MM.1S (cell line): ENCODE measurements around the gene EPB41L2.

Experiments
- DNase-seq: peaks from one replicate; pipeline ENCODE4 v3.0.0-alpha.2; 2015
- H2AFZ ChIP-seq: fragments of 300-600 bp; sonication (generic); 2 replicates; pipeline ENCODE4 v1.6.0; 2016; ENCODE audit warnings: antibody characterized with exemption, low read length
- H3F3A ChIP-seq: fragments of 300-600 bp; sonication (generic); 2 replicates; pipeline ENCODE4 v1.6.1; 2016; ENCODE audit warnings: mild to moderate bottlenecking, antibody characterized with exemption, low read length, moderate library complexity, mixed read lengths; ENCODE audit not compliant: insufficient read depth
- H3K27ac ChIP-seq: fragments of 300-600 bp; sonication (generic); 2 replicates; pipeline ENCODE4 v1.5.1; 2016; ENCODE audit warnings: mild to moderate bottlenecking, low read length
- H3K27me3 ChIP-seq: fragments of 300-600 bp; sonication (generic); replicated peaks from 2 replicates; pipeline ENCODE4 v1.6.0; 2016; ENCODE audit warnings: low read length; ENCODE audit not compliant: insufficient read depth
- H3K36me3 ChIP-seq: fragments of 300-600 bp; sonication (generic); replicated peaks from 2 replicates; pipeline ENCODE4 v1.6.1; 2016; ENCODE audit warnings: mild to moderate bottlenecking, low read length, mixed read lengths; ENCODE audit not compliant: insufficient read depth
- H3K4me1 ChIP-seq: fragments of 300-600 bp; sonication (generic); 2 replicates; pipeline ENCODE4 v1.6.1; 2016; ENCODE audit warnings: low read length, mixed read lengths
- H3K4me2 ChIP-seq: fragments of 300-600 bp; sonication (generic); 2 replicates; pipeline ENCODE4 v1.6.0; 2016; ENCODE audit warnings: low read depth, low read length
- H3K4me3 ChIP-seq: fragments of 300-600 bp; sonication (generic); 2 replicates; pipeline ENCODE4 v1.5.1; 2016; ENCODE audit warnings: low read length, mixed read lengths
- H3K79me2 ChIP-seq: fragments of 300-600 bp; sonication (generic); 2 replicates; pipeline ENCODE4 v1.6.1; 2016; ENCODE audit warnings: mixed run types, low read length, mixed read lengths
- H3K9ac ChIP-seq: fragments of 300-600 bp; sonication (generic); 2 replicates; pipeline ENCODE4 v1.6.1; 2016; ENCODE audit warnings: low read length, mixed read lengths
- H3K9me2 ChIP-seq: fragments of 300-600 bp; sonication (generic); replicated peaks from 2 replicates; pipeline ENCODE4 v1.6.1; 2016; ENCODE audit warnings: mild to moderate bottlenecking, low read length, mixed read lengths; ENCODE audit not compliant: insufficient read depth
- H3K9me3 ChIP-seq: fragments of 300-600 bp; sonication (generic); replicated peaks from 2 replicates; pipeline ENCODE4 v1.6.1; 2016; ENCODE audit warnings: mild to moderate bottlenecking, low read length, mixed read lengths; ENCODE audit not compliant: insufficient read depth
- H4K20me1 ChIP-seq: fragments of 300-600 bp; sonication (generic); 2 replicates; pipeline ENCODE4 v1.6.1; 2016; ENCODE audit warnings: mild to moderate bottlenecking, low read length, moderate library complexity, mixed read lengths; ENCODE audit not compliant: insufficient read depth
- EZH2 ChIP-seq: fragments of 300-600 bp; sonication (generic); optimal IDR thresholded peaks from 2 replicates; pipeline ENCODE3; 2017; ENCODE audit warnings: low read depth, mild to moderate bottlenecking, antibody characterized with exemption, low read length, mixed read lengths
- EZH2phosphoT487 ChIP-seq: fragments of 300-600 bp; sonication (generic); IDR thresholded peaks from 2 replicates; pipeline ENCODE4 v1.6.1; 2018; ENCODE audit warnings: antibody characterized with exemption, low read length
- TF ChIP-seq, protein P1 (sequence below): fragments of 300-600 bp; sonication (generic); IDR thresholded peaks from 2 replicates; pipeline ENCODE4 v1.5.1; 2016; ENCODE audit warnings: antibody characterized with exemption, low read length, mixed read lengths

Gene EPB41L2

GRCh38 chr6:131058236-131058635, 4.8 kb downstream of the EPB41L2 start:
- Histone ChIP-seq H3K36me3 (no peaks in the 10 kb centered on the region), H3K9ac (no peak overlapping the region), H3K79me2 (peaks cover 24% of the 10 kb centered on the region; the same call in 1 of the 2 replicates), H3K4me3 (no peak overlapping the region), H2AFZ (no peak overlapping the region), H4K20me1 (no peaks in the 10 kb centered on the region), H3K9me2 (no peaks in the 10 kb centered on the region), H3K27ac (no peak overlapping the region), H3F3A (no peaks in the 10 kb centered on the region), H3K4me1 (no peaks in the 10 kb centered on the region), H3K9me3 (no peaks in the 10 kb centered on the region), H3K4me2 (no peak overlapping the region), H3K27me3 (no peaks in the 10 kb centered on the region)
- TF ChIP-seq, protein P1, sequence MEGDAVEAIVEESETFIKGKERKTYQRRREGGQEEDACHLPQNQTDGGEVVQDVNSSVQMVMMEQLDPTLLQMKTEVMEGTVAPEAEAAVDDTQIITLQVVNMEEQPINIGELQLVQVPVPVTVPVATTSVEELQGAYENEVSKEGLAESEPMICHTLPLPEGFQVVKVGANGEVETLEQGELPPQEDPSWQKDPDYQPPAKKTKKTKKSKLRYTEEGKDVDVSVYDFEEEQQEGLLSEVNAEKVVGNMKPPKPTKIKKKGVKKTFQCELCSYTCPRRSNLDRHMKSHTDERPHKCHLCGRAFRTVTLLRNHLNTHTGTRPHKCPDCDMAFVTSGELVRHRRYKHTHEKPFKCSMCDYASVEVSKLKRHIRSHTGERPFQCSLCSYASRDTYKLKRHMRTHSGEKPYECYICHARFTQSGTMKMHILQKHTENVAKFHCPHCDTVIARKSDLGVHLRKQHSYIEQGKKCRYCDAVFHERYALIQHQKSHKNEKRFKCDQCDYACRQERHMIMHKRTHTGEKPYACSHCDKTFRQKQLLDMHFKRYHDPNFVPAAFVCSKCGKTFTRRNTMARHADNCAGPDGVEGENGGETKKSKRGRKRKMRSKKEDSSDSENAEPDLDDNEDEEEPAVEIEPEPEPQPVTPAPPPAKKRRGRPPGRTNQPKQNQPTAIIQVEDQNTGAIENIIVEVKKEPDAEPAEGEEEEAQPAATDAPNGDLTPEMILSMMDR, result no peak
- TF ChIP-seq EZH2 (no peak), EZH2phosphoT487 (no peak)
- DNase-seq, result no peak

GRCh38 chr6:131054392-131055250, 8.4 kb downstream of the EPB41L2 start:
- no peaks in the 10 kb centered on the region for H3K4me1 ChIP-seq
- H3K27me3 ChIP-seq, result no peaks in the 10 kb centered on the region
- no peaks in the 10 kb centered on the region for H3K9me3 ChIP-seq
- no peak overlapping the region for H3K27ac ChIP-seq
- no peak overlapping the region for H2AFZ ChIP-seq
- no peaks in the 10 kb centered on the region for H3F3A ChIP-seq
- no peak overlapping the region for H3K4me3 ChIP-seq
- no peak overlapping the region for H3K4me2 ChIP-seq
- TF ChIP-seq EZH2phosphoT487 (no peak), EZH2 (no peak)
- TF ChIP-seq, protein P1, result no peak
- DNase-seq, result no peak
- H3K9me2 ChIP-seq, result no peaks in the 10 kb centered on the region
- peaks cover 17% of the 10 kb centered on the region; the same call in 1 of the 2 replicates for H3K79me2 ChIP-seq
- no peak overlapping the region for H3K9ac ChIP-seq
- no peaks in the 10 kb centered on the region for H3K36me3 ChIP-seq
- H4K20me1 ChIP-seq, result no peaks in the 10 kb centered on the region

DNA sequence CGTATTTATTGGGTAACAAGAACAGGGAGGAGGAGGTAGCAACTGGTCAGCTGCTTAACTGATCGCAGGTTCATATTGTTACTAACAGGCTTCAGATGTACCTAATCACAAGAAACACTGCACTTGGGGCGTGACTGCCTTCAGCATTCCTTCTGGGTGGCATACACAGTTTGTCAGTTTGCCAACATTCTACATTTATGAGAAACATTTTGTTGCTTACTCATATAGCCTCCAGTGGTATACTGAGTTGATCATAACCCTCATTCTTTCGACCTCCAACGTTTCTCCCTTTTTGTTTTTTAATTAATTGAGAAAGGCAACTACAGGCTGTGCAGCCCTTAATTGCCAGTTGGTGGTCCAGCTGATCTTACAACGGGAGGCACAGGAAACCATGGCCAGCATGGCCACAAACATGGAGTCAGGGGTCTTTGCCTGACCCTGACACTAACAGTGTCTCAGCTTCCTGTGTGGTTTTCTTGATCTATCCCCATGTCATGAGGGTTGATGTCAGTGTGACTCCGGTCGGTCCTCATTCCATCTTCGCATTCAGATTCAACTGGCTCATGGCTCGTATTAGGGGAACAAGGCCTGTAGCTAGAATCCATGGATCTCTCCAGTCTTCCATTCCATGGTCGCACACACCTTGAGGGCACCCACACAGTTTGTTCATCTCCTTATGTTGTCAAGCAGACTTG, 9.4 kb downstream of the EPB41L2 start:
- Histone ChIP-seq H4K20me1 (no peaks in the 10 kb centered on the region), H3K4me3 (no peak overlapping the region), H3K27me3 (no peaks in the 10 kb centered on the region), H3K9me3 (no peaks in the 10 kb centered on the region), H3K27ac (no peak overlapping the region), H3K9ac (no peak overlapping the region), H3K36me3 (no peaks in the 10 kb centered on the region), H3F3A (no peaks in the 10 kb centered on the region), H3K79me2 (peaks cover 16% of the 10 kb centered on the region; the same call in 1 of the 2 replicates), H2AFZ (no peak overlapping the region), H3K9me2 (no peaks in the 10 kb centered on the region), H3K4me1 (no peaks in the 10 kb centered on the region), H3K4me2 (no peak overlapping the region)
- TF ChIP-seq EZH2phosphoT487, result no peak
- DNase-seq, result no peak

- DNase-seq, result no peak
- no peak overlapping the region for H3K9ac ChIP-seq
- no peak overlapping the region for H3K4me3 ChIP-seq
- H3K9me3 ChIP-seq, result no peaks in the 10 kb centered on the region
- H4K20me1 ChIP-seq, result no peaks in the 10 kb centered on the region
- H3K79me2 ChIP-seq, result peaks cover 14% of the 10 kb centered on the region; the same call in 1 of the 2 replicates
- no peak for TF ChIP-seq EZH2
- TF ChIP-seq, protein P1, result no peak
- no peak overlapping the region for H2AFZ ChIP-seq
- H3K36me3 ChIP-seq, result no peaks in the 10 kb centered on the region
- H3K9me2 ChIP-seq, result no peaks in the 10 kb centered on the region
- H3K4me2 ChIP-seq, result no peak overlapping the region
- no peaks in the 10 kb centered on the region for H3K27me3 ChIP-seq
- H3K27ac ChIP-seq, result no peak overlapping the region
- no peaks in the 10 kb centered on the region for H3K4me1 ChIP-seq
- no peaks in the 10 kb centered on the region for H3F3A ChIP-seq
These were observed 10.9 kb downstream of the EPB41L2 start for GRCh38 chr6:131052181-131052580.
